ENCODE data around the gene PRKAG3. TPM values are rescaled to one million over a fixed set of nuclear protein-coding genes. Genes with fewer than 3 reads are reported as not detected.

PRKAG3 gene
- total RNA-seq, 1 experiment from 2014 or later: not detected

- BruUV-seq (replicated peaks): no TSS peak
- TF ChIP-seq CTCF (IDR thresholded peaks at IDR 0.05; ENCODE audit: insufficient read depth in 1 of 2, low read depth in 1 of 2, low read length in 1 of 2, severe bottlenecking in 1 of 2, unreplicated experiment in 1 of 2): no peak
- Histone ChIP-seq H3K27me3 (replicated peaks; ENCODE audit: control insufficient read depth, insufficient read depth, low read length) (peaks cover 1% of the 10 kb centered on the region; the same call in 1 of the 2 replicates), H3K36me3 (ENCODE audit: control insufficient read depth, insufficient read depth, low read length) (no peaks in the 10 kb centered on the region), H3K9me3 (no peaks in the 10 kb centered on the region), H3K4me3 (ENCODE audit: low read depth, low read length) (no peak overlapping the region), H3K4me1 (no peaks in the 10 kb centered on the region)
- ChIA-PET CTCF (no interaction called here), POLR2A (no interaction called here)
- no peak overlapping the region for H3K27ac Mint-ChIP-seq (ENCODE audit: unreplicated experiment)
- no peak overlapping the region for H3K4me3 Mint-ChIP-seq (ENCODE audit: unreplicated experiment)
- H3K9me3 Mint-ChIP-seq (ENCODE audit: unreplicated experiment): no peaks in the 10 kb centered on the region
- no peaks in the 10 kb centered on the region for H3K36me3 Mint-ChIP-seq (ENCODE audit: insufficient read depth, unreplicated experiment)
- intact Hi-C loops (cut with micrococcal nuclease; ENCODE audit: unreplicated experiment): no loop called here
- peaks cover 2% of the 10 kb centered on the region for H3K27me3 Mint-ChIP-seq (ENCODE audit: insufficient read depth, unreplicated experiment)
- no peaks in the 10 kb centered on the region for H3K4me1 Mint-ChIP-seq (ENCODE audit: low read depth, unreplicated experiment)
- no peak for DNase-seq
Measured at GRCh38 chr2:218832081-218832480, 478 bp upstream of the PRKAG3 start.

GRCh38 chr2:218830526-218831306 lies 887 bp downstream of the PRKAG3 start:
- no peak overlapping the region for H3K27ac Mint-ChIP-seq (ENCODE audit: unreplicated experiment)
- no TSS peak for BruUV-seq (replicated peaks)
- Histone ChIP-seq H3K4me1 (no peaks in the 10 kb centered on the region), H3K27me3 (replicated peaks; ENCODE audit: control insufficient read depth, insufficient read depth, low read length) (peaks cover 1% of the 10 kb centered on the region; the same call in 1 of the 2 replicates), H3K36me3 (ENCODE audit: control insufficient read depth, insufficient read depth, low read length) (no peaks in the 10 kb centered on the region), H3K4me3 (ENCODE audit: low read depth, low read length) (no peak overlapping the region), H3K9me3 (no peaks in the 10 kb centered on the region)
- no peaks in the 10 kb centered on the region for H3K9me3 Mint-ChIP-seq (ENCODE audit: unreplicated experiment)
- H3K4me1 Mint-ChIP-seq (ENCODE audit: low read depth, unreplicated experiment): no peaks in the 10 kb centered on the region
- ChIA-PET CTCF (no interaction called here), POLR2A (no interaction called here)
- intact Hi-C loops (cut with micrococcal nuclease; ENCODE audit: unreplicated experiment): no loop called here
- no peak overlapping the region for H3K4me3 Mint-ChIP-seq (ENCODE audit: unreplicated experiment)
- TF ChIP-seq CTCF (IDR thresholded peaks at IDR 0.05; ENCODE audit: insufficient read depth in 1 of 2, low read depth in 1 of 2, low read length in 1 of 2, severe bottlenecking in 1 of 2, unreplicated experiment in 1 of 2): no peak
- H3K27me3 Mint-ChIP-seq (ENCODE audit: insufficient read depth, unreplicated experiment): peaks cover 2% of the 10 kb centered on the region
- H3K36me3 Mint-ChIP-seq (ENCODE audit: insufficient read depth, unreplicated experiment): no peaks in the 10 kb centered on the region
- DNase-seq: no peak

GRCh38 chr2:218829868-218830451 lies 1.6 kb downstream of the PRKAG3 start:
- TF ChIP-seq CTCF (IDR thresholded peaks at IDR 0.05; ENCODE audit: insufficient read depth in 1 of 2, low read depth in 1 of 2, low read length in 1 of 2, severe bottlenecking in 1 of 2, unreplicated experiment in 1 of 2): no peak
- H3K4me3 ChIP-seq (ENCODE audit: low read depth, low read length): no peak overlapping the region
- no TSS peak for BruUV-seq (replicated peaks)
- Mint-ChIP-seq H3K4me1 (ENCODE audit: low read depth, unreplicated experiment) (no peaks in the 10 kb centered on the region), H3K36me3 (ENCODE audit: insufficient read depth, unreplicated experiment) (no peaks in the 10 kb centered on the region), H3K9me3 (ENCODE audit: unreplicated experiment) (no peaks in the 10 kb centered on the region), H3K27ac (ENCODE audit: unreplicated experiment) (no peak overlapping the region), H3K27me3 (ENCODE audit: insufficient read depth, unreplicated experiment) (peaks cover 2% of the 10 kb centered on the region), H3K4me3 (ENCODE audit: unreplicated experiment) (no peak overlapping the region)
- H3K4me1 ChIP-seq: no peaks in the 10 kb centered on the region
- no peaks in the 10 kb centered on the region for H3K9me3 ChIP-seq
- intact Hi-C loops (cut with micrococcal nuclease; ENCODE audit: unreplicated experiment): no loop called here
- DNase-seq: no peak
- no peaks in the 10 kb centered on the region for H3K36me3 ChIP-seq (ENCODE audit: control insufficient read depth, insufficient read depth, low read length)
- peaks cover 1% of the 10 kb centered on the region; the same call in 1 of the 2 replicates for H3K27me3 ChIP-seq (replicated peaks; ENCODE audit: control insufficient read depth, insufficient read depth, low read length)
- ChIA-PET CTCF (no interaction called here), POLR2A (no interaction called here)
